Measurements from ENCODE around the gene SIGLECL1. TPM values are rescaled to one million over a fixed set of nuclear protein-coding genes. Genes with fewer than 3 reads are reported as not detected.

Gene SIGLECL1
- polyA plus RNA-seq (2012; ENCODE audit: insufficient read length, low read depth), result not detected

- TF ChIP-seq TAF1 (IDR thresholded peaks at IDR 0.05; ENCODE audit: borderline replicate concordance, insufficient read depth, low read length), result no peak
- no peak for TF ChIP-seq SIN3A (IDR thresholded peaks at IDR 0.05; ENCODE audit: borderline replicate concordance, insufficient read depth, low read length)
- TF ChIP-seq POLR2AphosphoS5 (IDR thresholded peaks at IDR 0.05; ENCODE audit: low read depth, low read length), result no peak
- no peak for TF ChIP-seq REST (IDR thresholded peaks at IDR 0.05; ENCODE audit: insufficient read depth in 1 of 2, low read depth in 2 of 2, low read length in 2 of 2)
- no peak for TF ChIP-seq FOXP2 (optimal IDR thresholded peaks at IDR 0.05; ENCODE audit: borderline replicate concordance, extremely low read depth, extremely low read length, insufficient read depth)
These were observed at the start of gene SIGLECL1 for GRCh38 chr19:51250786-51251467. Gene SIGLECL1 (plus strand): TSS chr19:51251080. CDS start chr19:51264073, 12,993 bp downstream.

GRCh38 chr19:51201712-51202111 is 49.2 kb upstream of the SIGLECL1 start:
- no peak for TF ChIP-seq FOXP2 (optimal IDR thresholded peaks at IDR 0.05; ENCODE audit: borderline replicate concordance, extremely low read depth, extremely low read length, insufficient read depth)
- TF ChIP-seq TAF1 (IDR thresholded peaks at IDR 0.05; ENCODE audit: borderline replicate concordance, insufficient read depth, low read length), result no peak
- TF ChIP-seq SIN3A (IDR thresholded peaks at IDR 0.05; ENCODE audit: borderline replicate concordance, insufficient read depth, low read length), result no peak
- TF ChIP-seq REST (IDR thresholded peaks at IDR 0.05; ENCODE audit: insufficient read depth in 1 of 2, low read depth in 2 of 2, low read length in 2 of 2), result no peak
- no peak for TF ChIP-seq POLR2AphosphoS5 (IDR thresholded peaks at IDR 0.05; ENCODE audit: low read depth, low read length)

GRCh38 chr19:51203916-51204315 is 47.0 kb upstream of the SIGLECL1 start:
- no peak for TF ChIP-seq REST (IDR thresholded peaks at IDR 0.05; ENCODE audit: insufficient read depth in 1 of 2, low read depth in 2 of 2, low read length in 2 of 2)
- TF ChIP-seq FOXP2 (optimal IDR thresholded peaks at IDR 0.05; ENCODE audit: borderline replicate concordance, extremely low read depth, extremely low read length, insufficient read depth), result no peak
- no peak for TF ChIP-seq SIN3A (IDR thresholded peaks at IDR 0.05; ENCODE audit: borderline replicate concordance, insufficient read depth, low read length)
- TF ChIP-seq POLR2AphosphoS5 (IDR thresholded peaks at IDR 0.05; ENCODE audit: low read depth, low read length), result no peak
- TF ChIP-seq TAF1 (IDR thresholded peaks at IDR 0.05; ENCODE audit: borderline replicate concordance, insufficient read depth, low read length), result no peak

- TF ChIP-seq POLR2AphosphoS5 (IDR thresholded peaks at IDR 0.05; ENCODE audit: low read depth, low read length), result no peak
These were observed 46.6 kb upstream of the SIGLECL1 start for GRCh38 chr19:51204321-51204720.

- no peak for TF ChIP-seq FOXP2 (optimal IDR thresholded peaks at IDR 0.05; ENCODE audit: borderline replicate concordance, extremely low read depth, extremely low read length, insufficient read depth)
- TF ChIP-seq TAF1 (IDR thresholded peaks at IDR 0.05; ENCODE audit: borderline replicate concordance, insufficient read depth, low read length), result no peak
- no peak for TF ChIP-seq SIN3A (IDR thresholded peaks at IDR 0.05; ENCODE audit: borderline replicate concordance, insufficient read depth, low read length)
- TF ChIP-seq REST (IDR thresholded peaks at IDR 0.05; ENCODE audit: insufficient read depth in 1 of 2, low read depth in 2 of 2, low read length in 2 of 2), result no peak
- no peak for TF ChIP-seq POLR2AphosphoS5 (IDR thresholded peaks at IDR 0.05; ENCODE audit: low read depth, low read length)
These were observed 43.1 kb upstream of the SIGLECL1 start for GRCh38 chr19:51207747-51208146.
